GM15510 (cell line): Measurements from ENCODE around the gene KCNQ5.

ENCODE experiments used
- POLR2A ChIP-seq: IDR thresholded peaks from 3 replicates; pipeline ENCODE4 v1.6.1; 2011; ENCODE audit warnings: borderline replicate concordance; ENCODE audit not compliant: insufficient read length; ENCODE audit errors: extremely low read depth

The KCNQ5 gene

DNA sequence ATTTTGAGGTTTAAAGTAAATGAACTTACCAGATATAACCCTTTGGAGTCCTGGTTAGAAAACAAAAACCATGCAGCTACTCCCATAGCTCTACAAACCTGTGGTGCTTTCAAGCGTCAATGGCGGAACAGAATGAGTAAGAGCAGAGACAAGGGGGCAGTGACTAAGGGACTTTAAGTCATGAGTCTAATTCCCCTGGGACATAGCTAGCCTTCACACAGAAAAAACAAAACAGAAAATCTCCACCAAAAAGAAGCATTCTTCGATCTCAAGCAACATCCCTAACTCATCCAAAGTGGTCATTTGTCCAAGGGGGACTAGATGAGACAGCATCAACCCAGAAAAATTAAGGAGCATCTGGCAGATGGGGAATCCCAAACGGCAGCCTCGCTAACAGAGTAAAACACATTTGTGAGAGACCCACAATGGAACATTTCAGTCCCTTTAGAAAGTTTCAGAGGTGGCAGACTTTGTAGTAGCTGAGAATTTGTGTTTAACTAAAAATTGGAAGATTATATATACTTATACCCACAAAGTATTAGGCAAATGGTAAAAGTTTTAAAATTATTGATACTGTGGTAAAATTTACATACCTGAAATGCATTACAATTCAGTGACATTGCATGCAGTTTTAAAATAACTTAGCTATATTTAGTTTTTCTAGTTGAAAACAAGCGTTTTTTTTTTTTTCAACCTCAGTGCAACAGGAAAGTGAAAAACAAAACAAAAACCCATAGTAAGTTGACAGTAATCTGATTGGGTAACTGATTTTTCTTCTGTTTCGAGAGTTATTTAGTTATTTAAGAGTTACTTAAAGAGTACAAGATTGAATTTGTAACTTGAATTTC, 67.5 kb downstream of the KCNQ5 start:
- no peak for TF ChIP-seq POLR2A

DNA sequence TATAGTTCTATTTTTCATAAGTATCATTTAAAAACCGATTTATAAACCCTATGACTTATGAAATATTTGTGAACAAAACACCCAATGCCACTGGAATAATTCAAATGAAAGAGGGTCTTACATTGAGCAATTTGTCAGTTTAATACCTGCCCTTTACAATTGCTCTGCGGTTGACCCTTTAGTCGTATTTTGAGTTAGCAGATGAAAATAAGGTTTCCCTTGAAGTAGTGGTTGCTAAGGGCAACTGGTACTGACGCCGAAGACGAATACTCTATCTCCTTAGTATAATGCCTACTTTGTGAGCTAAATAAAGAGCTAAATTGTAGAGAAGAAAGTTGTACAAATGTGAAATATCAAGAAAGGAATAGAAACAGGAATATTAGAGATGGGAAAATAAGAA, 69.4 kb downstream of the KCNQ5 start:
- no peak for TF ChIP-seq POLR2A

DNA sequence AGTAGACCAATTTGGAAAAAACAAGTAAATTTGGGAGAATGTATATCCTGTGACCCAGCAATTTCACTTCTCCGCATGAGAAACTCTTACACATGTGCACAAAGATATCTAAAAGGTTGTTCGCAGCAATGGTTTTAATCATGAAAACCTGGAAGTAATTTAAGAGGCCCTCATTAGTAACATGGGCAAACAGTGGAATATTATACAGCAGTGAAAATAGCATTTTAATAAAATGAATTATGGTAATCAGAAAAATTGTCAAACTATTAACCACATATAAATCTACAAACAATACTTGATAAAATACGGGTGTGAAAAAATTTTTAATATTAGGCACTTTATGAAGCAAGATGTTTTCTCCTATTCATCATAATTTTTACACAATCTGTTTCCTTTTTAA, 74.2 kb downstream of the KCNQ5 start:
- TF ChIP-seq POLR2A, result no peak

DNA sequence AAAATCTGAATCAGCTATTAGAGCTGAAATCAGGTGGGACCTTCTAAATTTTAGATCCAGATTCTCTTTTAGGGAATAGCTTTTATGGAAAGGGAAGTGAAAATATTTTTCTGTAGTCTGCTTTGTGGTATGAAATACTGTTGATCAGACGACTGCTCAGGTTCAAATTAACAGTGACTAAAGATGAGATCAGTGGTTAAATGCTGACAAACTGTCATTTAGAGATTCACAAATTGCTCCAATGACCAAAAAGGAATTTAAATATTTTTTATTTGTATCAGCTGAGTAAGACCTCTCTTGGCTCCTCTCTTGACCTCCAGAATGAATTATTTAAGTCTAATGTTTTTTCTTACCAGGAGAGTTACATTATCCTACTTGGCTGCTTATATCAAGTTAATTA, 77.3 kb downstream of the KCNQ5 start:
- no peak for TF ChIP-seq POLR2A

DNA sequence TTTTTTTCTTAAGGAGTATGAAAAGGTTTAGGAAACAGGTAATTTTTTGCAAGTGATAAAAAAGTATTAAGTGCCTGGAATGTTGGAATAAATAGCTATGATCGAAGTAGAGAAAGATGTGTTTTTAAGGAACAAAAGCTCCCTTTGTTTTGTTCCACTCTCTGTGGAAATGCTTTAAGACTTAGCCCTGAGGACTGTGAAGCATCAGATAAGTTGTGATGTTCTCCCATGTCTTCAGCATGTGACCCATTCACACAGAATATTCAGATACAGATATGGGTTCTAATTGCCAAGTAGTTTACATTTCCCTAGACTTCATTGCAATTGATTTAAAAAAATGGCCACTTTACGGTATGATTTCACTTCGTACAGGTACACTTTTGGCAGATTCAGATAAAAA, 80.6 kb downstream of the KCNQ5 start:
- no peak for TF ChIP-seq POLR2A

DNA sequence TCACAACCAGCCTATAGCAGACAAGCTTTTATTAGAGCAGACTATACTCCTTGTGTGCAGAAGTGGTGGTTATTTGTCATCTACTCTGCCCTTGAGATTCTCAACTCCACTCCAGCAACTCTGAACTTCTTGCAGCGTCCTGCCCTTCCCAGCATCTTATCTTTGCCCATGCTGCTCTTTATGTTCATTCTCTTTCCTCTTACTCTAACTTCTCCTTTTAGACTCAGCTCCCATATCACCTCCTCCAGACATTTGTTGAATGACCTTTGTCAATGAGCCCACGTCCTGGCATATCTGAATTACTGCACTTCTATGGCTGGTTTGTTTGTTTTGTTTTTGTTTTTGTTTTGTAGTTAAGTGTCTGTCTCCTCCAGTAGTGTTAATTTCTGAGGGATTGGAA, 81.2 kb downstream of the KCNQ5 start:
- TF ChIP-seq POLR2A, result no peak

DNA sequence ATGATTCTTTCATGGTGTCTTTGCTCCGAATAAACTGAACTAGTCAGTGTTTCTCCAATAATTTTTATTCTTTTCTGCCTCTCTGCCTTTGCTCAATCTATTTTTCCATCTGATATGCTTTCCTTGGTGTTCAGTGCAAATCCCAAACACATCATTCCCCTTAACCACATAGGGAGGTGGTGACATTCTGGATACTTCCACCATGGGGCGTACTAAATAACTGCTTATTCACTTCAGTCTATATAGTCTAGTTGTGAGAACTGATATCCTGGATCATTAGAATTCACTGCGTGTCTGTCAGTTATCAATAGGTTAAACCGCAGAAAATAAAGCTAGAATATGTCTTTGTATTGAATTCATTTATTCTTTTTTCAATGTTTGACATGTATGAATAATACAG, 83.1 kb downstream of the KCNQ5 start:
- no peak for TF ChIP-seq POLR2A

DNA sequence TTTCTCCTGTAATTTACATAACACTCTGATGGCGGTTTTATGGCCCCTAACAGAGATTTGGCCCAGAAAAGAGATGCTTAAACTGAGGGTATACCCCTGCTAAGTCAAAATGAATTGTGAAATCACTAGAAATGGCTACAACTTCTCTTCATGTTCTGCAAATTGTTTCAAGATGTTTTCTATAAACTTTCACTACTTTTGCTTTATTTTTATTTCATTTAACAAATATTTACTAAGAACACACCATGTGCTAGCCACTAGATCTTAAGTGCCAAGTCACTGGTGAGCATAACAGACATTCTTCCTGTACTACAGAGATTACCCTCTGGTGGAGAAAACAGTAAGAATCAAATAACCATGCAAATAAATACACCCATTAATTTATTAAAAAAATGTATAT, 87.6 kb downstream of the KCNQ5 start:
- no peak for TF ChIP-seq POLR2A

DNA sequence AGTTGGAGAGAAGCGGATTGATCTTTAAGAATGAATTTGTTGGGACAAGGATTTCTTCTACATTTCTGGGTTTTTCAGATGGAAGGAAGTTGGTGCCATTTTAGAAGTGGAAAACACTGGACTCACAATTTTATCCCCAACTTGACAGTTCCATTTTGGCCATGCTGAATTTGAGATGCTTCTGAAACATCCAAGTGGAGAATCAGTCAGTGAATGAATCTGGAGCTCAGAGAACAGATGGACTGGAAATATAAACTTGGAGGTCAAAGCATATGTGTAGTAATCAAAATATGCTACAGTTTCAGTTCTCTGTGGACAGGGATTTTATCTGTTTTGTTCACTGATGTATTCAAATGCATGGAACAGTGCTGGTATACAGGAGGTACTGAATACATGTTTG, 89.9 kb downstream of the KCNQ5 start:
- no peak for TF ChIP-seq POLR2A

DNA sequence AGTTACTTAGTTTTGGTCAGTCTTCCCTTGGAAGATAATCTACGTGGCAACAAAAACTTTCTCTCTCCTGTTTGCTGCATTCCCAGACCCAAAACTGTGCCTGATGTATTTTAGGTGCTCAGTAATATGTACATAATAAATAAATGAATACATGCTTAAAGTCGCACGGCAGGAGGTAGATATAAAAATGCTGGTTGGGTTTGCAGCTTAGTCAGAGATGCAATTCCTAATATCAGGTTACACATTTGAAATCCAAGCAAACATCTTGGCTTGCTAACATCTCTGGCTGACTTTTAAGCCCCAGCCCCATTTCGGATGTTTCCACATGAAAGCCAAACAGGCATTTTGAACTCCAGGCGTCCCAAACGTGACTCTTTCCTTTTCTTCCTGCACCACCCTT, 91.0 kb downstream of the KCNQ5 start:
- TF ChIP-seq POLR2A, result no peak

DNA sequence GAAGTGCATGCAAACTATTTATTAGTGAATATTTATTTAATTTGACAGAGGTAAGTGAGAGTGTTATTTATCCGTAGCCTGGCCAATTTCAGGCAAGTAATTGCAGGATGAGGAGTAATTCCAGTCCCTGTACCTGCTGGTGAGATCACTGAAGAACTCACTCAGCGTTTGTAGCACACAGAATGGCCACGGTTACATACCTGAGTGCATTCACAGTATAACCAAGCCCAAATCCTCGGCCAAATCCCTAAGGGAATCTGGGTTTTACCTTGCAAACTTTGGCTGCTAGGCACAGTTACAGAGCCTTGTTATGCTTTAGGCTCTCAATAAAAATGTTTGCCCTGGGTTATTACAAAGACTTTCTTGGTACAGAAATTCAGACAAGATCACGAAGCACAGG, 93.3 kb downstream of the KCNQ5 start:
- TF ChIP-seq POLR2A, result no peak

DNA sequence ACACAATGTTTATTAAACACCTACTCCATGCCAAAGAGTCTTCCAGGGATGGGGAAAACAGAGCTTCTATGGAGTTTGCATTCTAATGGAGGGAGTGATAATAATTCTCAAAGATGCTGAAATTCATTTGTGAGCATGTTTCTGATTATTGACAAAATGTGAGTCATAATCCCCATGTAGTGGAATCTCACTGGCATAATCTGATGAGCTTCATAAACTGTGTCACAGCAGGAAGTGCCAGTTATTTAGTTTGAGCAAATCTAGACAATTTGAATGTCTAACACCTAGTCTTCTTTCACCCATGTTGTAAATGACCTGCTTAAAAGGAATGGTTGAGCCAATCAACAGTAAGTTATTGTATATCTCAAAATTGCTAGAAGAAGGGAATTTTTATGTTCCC, 95.1 kb downstream of the KCNQ5 start:
- TF ChIP-seq POLR2A, result no peak

DNA sequence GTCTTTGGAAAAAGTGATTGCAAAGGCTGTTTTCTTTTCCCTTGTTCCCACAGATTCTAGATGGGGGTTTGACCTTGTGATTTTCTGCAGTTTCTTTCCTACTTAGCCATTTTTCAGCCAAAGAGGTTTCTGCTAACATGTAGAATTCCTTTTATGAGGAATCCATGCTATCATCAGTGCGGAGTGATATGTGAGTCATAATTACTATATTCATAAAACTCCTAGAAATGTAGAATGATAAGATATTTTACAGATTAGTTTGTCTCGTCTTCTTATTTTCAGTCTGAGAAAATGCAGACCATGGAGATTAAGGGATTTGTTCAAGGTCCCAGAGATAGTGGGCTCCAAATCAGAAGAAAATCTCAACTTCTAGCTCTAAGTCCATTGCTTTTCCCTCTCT, 98.6 kb downstream of the KCNQ5 start:
- no peak for TF ChIP-seq POLR2A

DNA sequence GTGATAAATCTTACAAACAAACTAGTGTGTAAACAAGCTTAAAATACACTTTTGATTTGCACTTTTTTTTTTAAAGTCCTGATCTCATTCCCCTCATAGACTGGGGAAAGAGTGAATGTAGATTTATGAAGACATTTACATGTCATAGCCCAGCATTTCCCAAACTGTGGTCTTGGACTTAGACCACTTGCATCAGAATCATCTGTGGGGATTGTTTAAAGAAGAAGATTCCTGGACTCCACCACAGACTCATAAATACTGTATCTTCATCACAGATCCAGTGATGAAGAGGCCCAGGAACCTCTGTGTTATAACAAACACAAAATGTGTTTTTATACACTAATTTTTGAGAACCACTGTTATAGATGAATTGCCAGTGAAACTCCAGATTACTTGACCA, 99.5 kb downstream of the KCNQ5 start:
- no peak for TF ChIP-seq POLR2A

DNA sequence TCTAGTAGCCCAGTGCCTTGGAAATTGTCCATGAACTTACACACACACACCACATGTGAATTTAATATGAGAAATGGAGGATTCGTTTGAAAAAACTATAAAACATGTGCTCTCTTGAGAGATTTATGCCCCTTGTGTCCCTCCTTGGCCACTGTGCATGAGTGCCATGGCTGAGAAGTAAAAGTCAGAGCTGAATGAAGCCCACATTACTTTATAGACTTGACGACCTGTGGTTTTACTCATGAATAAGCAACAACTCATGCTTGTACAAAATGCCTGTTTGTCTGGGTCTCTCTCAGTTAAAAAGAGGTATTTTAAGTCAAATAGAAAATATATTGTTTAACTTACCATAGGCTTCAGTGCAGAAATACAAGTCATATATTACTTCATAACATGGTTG, 102.7 kb downstream of the KCNQ5 start:
- TF ChIP-seq POLR2A, result no peak

DNA sequence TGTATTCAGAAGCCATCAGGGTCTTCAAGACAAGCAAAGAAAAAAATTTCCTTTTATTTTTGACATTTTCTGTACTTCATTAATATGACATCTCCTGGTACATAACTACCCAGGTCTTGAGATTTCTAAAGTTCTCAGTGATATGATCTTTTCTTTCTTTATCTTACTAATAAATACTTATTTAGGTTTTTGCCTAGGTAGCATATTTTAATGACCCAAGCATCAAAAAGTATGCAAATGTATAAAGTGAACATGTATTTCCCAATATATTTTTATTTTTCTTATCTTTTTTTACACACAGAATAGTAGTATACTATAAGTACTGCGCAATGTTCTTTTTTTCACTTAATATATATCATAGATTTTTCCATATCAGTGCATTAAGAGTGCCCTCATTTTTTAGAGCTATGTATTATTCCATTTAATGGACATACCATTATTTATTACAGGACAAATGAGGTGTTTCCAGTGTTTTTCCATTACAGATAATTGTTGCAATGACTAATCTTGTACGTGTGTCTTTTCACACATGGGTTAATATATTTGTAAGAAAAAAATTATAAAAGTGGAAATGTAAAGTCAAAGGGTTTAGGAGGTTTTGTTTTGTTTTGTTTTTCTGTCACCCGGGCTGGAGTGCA, 107.0 kb downstream of the KCNQ5 start:
- TF ChIP-seq POLR2A, result no peak
